T-helper 1 cell (primary cell): ENCODE data around the gene ANKRD39.
A peak's percentile ranks its signal among the peaks of the same experiment; 100 is the strongest.
"Not testable (repeated sequence)": the region's sequence is repeated elsewhere in the genome, so short reads cannot be mapped to it uniquely, and the experiment has no call there.

ENCODE experiments used
- DNase-seq, 5 donors: peaks; one replicate each; pipeline ENCODE4 v3.0.0-alpha.2; 2012 to 2020

The ANKRD39 gene

DNA sequence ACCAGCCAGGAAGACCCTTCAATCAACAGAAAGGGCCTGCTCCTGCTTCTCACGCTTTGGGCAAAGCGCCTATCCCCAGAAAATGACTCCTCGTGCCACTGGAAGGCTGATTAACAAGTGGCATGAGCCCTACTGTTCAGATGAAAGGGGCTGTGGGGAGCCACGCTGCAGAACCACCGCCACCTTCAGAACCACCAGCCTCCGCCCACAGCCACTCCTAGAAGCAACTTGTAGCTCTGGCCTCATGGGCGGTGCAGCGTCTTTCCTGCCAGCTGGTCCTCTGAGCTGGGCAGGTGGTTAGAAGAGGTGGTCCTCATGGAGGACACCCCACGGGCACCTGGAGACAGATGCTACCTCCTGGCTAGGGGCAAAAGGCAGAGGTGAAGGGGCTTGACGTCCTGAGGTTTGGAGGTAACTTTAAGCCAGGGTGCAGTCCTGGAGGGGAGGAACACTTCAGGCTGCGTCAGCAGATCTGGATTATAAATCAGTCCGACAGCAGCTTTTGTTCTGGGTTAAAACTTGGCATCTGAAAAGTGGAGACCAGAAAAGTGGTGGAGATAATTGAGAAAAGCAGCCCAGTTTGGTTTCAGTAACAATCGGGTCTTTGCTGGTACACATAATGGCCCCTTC, 12.9 kb upstream of the ANKRD39 start:
- DNase-seq: peak in 4 of 5 donors; percentile 55 to 60 (median 57)

DNA sequence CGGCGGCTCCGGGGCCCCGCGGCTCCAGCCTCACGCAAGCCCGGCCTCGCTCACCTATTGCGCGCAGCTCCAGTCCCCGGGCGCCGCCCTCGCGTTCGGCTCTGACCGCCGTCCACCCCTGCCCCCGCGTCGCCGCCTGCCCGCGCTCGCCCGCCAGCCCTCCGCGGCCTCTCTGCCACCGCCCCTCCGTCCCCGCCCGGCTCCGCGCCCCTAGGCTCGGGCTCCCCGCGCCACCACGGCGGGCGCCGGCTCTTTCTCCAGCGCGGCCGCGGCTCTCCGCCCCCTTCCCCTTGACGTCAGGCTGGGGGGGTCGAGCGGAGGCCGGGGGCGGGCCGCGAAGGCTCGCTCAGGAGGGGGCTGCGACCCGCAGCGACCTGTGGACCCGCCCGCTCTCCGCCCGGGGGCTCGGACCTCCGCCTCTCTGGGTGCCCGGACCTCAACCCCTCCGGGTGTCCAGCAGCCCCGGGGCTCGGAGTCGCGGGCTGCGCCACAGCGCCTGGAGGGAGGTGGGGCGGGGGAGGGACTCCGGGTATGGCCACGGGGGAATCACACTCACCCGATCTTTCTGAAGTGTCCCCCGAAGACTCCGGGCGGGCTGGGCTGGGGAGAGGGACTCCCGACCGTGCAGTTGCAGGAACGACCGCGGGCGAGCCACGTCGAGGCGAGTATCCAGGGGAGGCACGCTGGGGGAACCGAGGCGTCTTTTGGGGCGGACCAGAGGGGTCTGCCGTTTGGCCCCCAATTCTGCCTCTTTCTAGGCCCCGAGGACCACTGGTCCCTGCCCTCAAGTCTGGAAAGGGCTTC, 12.2 kb upstream of the ANKRD39 start, which contains the start of gene SEMA4C:
SEMA4C (minus strand) TSS at position 259 of the 804 bp plus-strand sequence. CDS start 2,194 bp downstream, outside the sequence.
- peak; percentile 24 to 67 (median 51) for DNase-seq

GRCh38 chr2:96869281-96869821, 11.5 kb upstream of the ANKRD39 start:
- DNase-seq: peak in 1 of 5 donors; percentile 22

DNA sequence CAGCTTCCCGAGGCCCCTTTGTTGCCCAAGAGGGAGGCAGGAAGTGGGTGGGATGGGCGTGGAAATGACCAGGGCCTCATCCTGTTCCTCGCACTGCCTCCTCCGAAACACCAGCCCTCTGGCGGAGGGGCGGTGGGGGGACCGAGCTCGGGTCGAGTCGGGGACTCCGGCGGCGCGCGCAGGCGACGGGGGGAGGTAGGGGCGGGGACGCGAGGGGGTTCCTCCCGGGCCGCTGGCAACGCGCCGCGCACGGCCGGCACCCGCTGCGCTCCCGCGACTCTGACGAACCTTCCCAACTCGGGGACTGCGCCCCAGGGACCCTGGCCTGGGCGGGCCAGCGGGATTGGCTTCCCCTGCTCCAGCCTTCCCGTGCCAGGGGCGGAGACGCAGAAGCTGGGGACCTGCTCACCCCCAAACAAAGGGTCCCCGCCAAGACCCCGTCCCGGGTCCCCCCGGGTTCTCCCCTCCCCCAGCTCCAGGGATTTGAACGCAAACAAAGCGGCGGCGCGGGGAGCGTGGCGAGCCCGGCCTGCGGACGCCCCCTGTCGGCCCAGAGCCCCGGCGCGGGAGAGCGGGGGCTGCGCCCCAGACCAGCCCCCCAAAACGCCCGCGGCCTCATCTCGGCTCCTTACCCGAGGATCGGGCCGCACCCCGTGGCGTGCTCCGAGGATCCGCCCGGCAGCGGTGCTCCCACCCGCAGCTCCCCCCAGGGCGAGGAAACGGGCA, 10.9 kb upstream of the ANKRD39 start:
- DNase-seq: peak; percentile 40 to 69 (median 52)

DNA sequence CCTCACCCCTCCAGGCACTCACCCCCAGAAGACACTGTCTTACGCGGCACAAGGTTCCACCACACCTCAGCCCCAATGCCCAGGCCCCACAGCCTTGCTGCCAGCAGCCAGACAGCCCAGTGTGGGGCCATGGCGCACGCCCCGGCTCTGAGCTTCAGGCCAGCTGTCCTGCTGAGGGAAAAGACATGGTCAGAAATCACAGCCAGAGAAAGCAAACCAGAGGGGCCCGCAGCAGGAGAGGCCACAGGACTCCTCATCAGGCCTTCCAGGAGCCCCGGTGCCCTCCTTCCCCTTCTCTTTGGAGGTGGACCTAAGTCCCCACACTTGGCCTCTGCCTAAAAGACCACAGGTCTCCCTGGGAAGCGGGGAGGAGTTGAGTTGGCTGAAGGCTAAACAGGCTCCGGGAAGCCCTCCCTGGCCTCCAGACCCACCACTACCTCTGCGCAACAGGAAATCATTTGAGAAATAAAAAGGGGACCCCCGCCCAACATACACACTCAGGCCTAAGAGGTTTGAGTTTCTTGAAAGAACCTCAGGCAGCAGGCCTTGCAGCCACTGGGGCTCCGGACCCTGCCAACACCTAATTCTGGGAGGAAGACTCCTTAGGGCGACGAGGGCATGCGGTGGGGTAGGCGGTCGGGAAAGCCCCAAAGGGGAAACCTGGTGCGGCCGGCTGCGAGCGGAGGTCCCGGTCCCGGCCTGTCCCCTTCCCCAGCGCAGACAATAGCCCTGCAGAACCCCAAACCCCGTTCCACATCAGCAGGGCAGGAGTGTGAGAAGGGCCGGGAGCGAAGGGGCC, 10.1 kb upstream of the ANKRD39 start:
- peak in 2 of 5 donors; percentile 15 to 29 for DNase-seq

DNA sequence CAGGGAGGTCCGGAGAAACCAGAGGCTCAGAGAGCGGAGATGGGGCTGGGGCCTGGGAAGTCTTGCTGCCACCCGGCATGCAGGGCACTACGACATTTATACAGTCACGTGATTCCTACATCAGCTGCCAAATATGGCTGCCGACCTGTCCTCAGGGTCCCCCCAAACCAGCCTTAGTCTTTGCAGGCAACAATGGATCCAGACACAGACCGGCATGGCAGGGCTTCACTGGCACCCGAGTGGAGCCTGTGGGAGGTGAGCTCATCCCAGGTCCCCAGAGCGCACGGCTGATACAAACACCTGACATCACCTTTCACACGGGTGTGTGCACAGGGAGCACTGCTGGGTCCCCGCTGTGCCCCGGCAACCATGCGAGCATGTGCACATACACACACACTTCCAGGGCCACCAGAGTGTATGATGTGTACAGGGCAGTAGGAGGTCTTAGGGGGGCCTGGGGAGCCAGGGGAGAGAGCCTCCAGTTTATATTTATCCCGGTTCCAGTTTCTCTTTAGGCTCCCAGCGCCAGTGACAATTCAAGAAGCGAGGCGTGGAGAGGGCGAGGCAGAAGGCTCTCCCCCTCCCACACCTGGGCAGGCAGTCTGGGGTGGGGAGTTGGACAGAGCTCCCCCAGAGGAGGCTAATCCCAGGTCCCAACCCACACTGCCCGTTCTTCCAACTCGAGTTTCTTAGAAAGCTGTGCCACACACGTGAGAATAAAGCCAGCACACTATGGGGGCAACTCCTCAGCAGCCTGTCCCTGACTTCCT, 9.4 kb upstream of the ANKRD39 start:
- no peak for DNase-seq

DNA sequence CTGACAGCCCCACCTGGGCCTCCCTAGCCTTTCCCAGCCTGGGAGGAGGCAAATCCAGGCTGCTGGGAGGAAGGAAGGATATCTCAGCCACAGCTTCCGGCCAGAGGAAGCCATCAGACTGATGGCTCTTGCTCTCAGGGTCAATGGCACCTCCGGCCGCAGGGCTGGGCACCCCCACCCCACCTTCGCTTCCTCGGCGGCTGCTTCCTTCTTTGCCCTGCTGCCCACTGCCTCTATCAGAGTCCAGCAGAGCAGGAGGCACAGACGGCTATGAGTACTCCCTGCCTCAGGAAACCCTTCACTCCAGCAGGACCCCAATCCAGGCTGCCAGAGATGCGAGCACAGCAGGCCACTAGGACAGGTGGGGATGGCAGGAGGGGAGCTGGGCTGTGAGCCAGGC, 8.8 kb upstream of the ANKRD39 start:
- DNase-seq: no peak

DNA sequence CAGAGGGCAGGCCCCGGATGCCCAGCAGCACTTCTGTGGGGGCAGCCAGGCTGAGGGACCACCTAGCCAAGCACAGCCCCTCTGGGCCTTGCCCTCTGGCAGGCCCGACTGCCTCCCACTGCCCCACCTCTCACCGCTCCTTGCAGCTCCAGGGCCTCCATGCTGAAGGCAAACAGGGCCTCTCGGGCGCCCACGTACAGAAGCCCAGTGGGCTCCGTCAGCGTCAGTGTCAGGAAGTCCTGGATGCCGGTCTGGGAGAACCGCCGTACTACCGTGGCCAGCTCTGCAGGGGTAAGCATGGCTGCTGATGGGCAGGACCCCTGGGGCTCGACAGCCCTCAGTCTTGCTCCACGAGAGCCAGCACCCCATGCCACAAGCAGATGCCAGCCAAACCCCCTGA, 8.3 kb upstream of the ANKRD39 start:
- no peak for DNase-seq

GRCh38 chr2:96865654-96866053, 7.8 kb upstream of the ANKRD39 start:
- no peak for DNase-seq

DNA sequence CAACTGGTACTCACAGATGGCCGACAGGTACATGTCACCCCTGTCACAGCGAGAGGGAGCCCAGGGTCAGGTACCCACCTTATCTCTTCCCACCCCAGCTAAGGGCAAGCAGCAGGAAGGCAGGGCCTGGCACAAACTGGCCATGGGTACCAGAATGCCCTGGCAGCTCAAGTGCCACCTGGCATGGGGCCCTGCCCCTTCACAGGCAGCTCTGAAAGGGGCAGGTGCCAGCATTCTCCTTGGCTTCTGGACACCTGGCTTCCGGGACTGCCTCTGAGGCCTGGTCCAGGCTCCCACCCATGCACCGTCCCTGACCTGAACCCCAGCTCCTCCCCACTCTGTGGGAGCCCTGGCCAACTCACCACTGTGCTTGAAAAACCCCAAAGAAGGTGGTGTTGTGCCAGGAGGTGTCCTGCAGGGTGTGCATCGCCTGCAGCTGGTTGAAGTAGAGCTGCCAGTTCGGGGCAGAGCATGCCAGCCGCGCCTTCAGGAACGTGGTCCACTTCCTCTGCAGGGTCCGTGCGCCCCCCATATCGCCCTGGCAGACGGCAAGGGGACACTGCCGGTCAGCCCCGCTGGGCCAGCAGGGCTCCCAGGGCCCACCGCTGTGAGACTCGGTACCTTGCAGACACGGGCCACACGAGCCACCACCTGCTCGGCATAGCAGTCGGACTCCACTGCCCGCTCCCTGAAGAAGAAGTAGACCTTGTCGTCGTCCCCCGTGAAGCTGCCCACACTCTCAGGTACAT, 6.7 kb upstream of the ANKRD39 start:
- DNase-seq: no peak

DNA sequence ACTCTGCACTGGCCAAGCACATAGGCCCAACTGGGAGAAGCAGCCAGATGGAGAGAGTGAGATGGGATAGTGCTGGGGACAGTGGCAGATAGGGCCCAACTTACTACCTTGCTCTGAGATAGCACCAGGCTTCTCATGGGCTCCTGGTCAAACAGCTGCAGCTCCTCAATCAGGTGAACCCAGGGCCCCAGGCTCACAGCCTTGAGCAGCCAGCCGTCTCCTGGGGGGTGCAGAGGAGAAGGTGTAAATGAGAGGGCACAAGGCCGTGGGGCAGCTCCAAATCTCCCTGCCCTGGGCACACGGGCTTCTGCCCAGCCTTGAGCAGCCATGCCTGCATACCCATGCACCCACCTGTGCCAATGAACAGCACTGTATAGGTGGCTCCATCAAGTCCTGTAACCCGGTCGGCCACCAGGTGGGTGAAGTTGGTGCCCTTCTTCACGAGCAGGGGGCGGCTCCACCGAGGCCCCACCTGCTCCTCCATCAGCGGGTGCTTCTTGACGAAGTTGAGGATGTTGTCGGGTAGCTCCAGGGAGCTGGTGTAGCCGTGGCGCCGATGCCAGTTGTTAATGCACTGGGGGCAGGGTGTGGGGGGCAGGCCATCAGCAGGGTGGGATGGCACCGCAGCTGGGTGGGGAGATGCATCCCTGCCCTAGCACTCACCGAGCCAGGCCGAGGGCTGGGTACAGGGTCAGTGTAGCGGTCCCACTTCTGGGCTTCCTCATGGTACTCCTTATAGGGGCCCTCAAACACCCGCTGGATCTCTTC, 5.9 kb upstream of the ANKRD39 start:
- DNase-seq: no peak

GRCh38 chr2:96863056-96863455, 5.2 kb upstream of the ANKRD39 start:
- DNase-seq: not testable (repeated sequence)

DNA sequence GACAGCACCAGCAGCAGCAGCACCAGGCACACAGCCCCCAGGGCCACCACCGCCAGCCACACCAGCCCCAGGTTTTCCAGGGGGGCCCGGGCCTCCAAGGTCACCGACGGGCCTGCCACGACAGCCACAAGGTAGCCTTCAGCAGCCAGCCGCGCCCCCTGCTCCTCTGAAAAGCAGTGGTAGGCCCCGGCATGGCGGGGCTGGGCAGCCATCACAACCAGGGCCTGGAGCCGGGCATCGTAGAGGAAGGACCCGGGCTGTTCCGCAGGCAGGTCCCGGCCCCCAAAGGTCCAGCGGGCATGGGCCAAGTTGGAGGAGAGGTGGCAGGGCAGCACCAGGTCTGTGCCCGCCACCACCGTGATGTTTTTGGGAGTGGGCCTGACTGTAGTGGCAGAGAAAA, 3.3 kb upstream of the ANKRD39 start:
- DNase-seq: no peak

DNA sequence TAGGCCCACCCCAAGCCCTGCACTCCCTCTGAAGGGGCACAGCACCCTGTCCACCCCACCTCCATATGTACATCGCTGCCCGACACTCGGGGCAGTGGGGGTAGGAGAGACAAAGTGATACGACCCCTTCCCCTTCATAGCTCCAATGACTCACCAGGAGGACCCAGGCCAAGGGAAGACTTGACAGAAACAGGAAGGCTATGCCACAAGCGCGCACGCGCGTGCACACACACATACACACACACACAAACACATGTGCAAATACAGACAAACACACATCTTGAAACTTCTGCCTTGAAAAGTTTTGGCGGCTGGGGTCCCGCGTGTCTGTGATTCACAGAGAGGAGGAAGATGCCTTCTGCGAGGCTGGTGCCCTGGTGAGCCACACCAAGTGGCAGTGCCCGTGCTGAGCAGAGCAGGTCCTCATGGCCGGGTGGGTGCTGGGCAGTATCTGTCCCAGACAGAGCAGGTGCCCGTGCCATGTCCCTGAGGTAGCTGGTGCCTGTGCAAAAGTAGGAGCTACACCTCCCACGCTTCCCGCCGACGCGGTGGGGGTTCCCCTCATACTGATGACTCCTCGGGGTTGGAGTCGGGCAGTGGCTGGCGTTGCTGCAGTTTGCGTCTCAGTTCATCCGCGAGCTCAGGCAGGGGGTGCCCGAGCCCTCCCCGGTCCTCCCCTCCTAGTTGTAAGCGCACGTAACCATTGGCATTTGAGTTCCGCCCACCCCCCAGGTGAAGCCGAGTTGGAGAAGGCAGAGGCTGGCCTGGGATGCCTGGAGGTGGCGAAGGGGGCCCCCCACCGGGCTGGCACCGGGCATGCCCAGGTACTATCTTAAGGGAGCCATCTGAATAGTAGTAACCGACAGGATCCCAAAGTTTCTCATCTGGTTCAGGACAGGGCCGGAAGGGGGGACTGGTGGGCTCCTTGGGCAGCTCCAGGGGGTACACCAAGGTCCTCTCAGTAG, 2.5 kb upstream of the ANKRD39 start:
- no peak for DNase-seq

DNA sequence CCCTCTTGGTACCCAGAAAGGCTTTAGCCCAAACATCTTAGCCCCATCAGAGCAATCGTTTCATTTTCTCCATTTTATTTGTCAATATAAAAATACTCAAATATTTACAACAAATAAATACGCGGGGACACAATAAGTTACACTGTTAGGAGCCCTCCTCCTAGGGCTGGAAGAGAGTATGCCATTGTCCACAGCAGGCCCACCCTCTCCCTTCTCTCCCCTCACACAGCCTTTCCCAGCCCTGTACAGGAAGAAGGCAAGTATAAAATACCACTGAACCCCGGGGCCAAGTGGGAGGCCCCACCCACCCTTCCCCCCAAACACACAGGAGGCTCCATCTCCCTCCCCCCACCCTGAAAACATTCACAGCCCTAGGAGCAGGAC, 1.9 kb upstream of the ANKRD39 start:
- no peak for DNase-seq

- DNase-seq: no peak
Observed at GRCh38 chr2:96859099-96859649, 1.4 kb upstream of the ANKRD39 start.

- DNase-seq: peak in 1 of 5 donors; percentile 54
Observed at GRCh38 chr2:96856776-96857666, 795 bp downstream of the ANKRD39 start.
